Activated CD4-positive, alpha-beta T cell treated with anti-CD3 and anti-CD28 coated beads, Interleukin-2, amount 50 U/mL, for 24 hours (primary cell): ENCODE data around the gene PPP2R2B.
A peak's percentile ranks its signal among the peaks of the same experiment; 100 is the strongest.
"Not testable (repeated sequence)": the region's sequence is repeated elsewhere in the genome, so short reads cannot be mapped to it uniquely, and the experiment has no call there.

ENCODE experiments used
- DNase-seq, 2 donors: peaks; one replicate each; pipeline ENCODE4 v3.0.0-alpha.2; 2020; ENCODE audit warnings: low read depth in 1 of 2, low spot score in 1 of 2

PPP2R2B gene

GRCh38 chr5:146622391-146622790 is 256.2 kb downstream of the PPP2R2B start:
- no peak for DNase-seq

GRCh38 chr5:146620669-146621051 is 257.9 kb downstream of the PPP2R2B start:
- no peak for DNase-seq

DNA sequence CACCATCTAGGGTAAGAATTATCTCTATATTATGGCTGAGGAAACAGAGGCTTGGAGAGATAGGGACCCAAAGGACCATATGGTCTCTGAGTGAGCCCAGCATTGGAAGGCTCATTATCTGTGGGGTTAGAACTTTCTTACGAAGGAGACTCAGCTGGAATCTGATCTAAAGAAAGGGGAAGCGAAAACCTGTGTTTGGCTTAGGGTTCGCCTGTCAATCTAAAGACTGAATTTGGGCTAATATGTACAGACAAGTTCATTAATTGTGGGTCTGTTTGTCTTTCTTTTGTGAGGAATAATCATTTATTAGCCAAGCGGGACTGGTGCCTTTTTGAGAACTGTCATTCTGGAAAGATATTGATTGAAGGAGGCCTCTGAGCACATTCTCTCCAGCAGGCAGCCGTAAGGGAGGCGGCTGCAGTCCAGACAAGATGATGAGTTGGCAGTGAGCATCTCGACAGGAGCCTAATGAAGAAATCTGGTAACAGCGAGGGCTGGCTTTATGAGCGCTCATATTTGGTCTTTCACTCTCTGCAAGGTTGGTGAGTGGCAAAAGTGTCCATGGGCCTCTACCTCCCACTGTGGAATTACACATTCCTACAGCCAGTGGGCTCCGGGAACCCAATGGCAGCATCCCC is 258.4 kb downstream of the PPP2R2B start:
- DNase-seq = no peak

GRCh38 chr5:146618434-146618833 is 260.1 kb downstream of the PPP2R2B start:
- DNase-seq = no peak

DNA sequence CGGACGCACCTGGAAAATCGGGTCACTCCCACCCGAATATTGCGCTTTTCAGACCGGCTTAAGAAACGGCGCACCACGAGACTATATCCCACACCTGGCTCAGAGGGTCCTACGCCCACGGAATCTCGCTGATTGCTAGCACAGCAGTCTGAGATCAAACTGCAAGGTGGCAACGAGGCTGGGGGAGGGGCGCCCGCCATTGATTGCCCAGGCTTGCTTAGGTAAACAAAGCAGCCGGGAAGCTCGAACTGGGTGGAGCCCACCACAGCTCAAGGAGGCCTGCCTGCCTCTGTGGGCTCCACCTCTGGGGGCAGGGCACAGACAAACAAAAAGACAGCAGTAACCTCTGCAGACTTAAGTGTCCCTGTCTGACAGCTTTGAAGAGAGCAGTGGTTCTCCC is 268.8 kb downstream of the PPP2R2B start:
- DNase-seq = not testable (repeated sequence)

- DNase-seq = no peak
Observed at GRCh38 chr5:146607659-146608332, 270.8 kb downstream of the PPP2R2B start.

- DNase-seq = no peak
Observed at GRCh38 chr5:146606893-146607292, 271.7 kb downstream of the PPP2R2B start.

DNA sequence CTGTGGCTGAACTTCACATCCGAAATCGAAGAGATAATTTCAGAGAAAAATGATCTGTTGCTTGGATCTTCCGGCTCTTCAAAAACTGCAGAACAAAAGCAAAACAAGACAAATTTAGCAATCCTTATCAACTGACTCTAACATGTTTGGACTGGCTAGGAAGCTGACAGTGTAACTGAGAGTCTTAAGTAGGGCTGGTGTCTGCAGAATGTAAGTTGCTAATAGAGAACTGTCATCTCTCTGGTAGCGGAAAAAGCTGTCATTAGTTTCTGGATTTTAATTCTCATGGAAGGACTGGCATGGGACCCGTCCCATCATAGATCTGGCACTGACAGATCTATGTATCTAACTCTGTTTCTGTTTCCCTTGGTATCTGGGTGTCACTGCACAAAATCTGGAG is 278.2 kb downstream of the PPP2R2B start:
- no peak for DNase-seq

DNA sequence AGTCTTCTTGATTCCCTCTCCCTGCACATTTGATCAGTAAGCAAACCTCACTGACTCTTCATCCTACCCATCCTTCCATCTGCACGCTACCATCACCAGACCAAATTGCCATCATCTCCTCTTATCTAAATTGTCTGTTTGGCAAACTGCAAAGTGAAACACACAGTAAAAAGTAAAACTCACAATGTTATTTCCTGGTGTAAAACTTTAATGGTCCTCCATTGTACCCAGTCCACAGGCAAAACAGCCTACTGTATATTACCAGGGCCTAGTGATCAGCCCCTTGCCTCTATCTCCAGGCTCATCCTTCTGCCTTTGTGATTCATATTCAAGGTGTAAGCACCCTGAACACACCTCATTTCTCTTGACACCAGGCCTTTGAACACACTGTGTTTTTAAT is 279.3 kb downstream of the PPP2R2B start:
- no peak for DNase-seq

- no peak for DNase-seq
Observed at GRCh38 chr5:146595088-146595487, 283.5 kb downstream of the PPP2R2B start.

DNA sequence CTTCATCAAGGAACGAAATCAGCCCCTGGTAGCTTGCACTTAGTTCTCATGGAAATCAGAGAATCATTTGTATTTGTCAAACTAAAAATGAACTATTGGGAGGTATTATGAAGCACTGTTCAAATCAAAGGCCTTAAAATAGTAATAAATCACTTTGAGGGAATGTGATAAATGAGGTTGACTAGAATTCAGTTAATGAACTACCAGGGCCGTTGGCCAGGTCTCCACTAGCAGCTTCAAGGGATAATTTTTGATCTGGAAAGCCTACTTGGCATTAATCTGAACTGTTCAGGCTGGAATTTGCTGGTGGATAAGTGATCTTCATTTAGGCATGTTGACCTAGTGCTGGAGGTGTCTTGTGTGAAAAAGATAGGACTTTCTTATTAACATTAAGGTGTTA is 286.2 kb downstream of the PPP2R2B start:
- no peak for DNase-seq

- DNase-seq = no peak
Observed at GRCh38 chr5:146589028-146589345, 289.6 kb downstream of the PPP2R2B start.

- no peak for DNase-seq
Observed at GRCh38 chr5:146588331-146589027, 290.1 kb downstream of the PPP2R2B start.

DNA sequence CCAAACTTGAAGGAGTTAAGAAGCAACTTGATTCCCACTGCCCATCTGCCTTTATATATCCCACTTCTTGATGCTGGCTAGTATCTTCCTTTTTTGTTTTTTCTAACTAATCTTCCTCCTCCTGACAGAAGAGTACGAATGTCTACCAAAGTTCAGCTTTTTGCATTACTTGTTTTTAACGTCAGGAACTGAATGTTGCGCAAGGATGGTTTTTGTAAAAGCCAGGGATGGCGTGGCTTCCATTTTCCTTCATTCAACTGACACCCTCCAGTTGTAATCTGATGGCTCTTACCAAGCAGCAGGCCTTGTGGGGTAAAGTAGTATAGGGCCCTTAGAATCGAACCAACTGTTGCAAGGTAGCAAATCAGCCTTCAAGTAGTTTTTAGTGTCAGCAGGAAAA is 291.8 kb downstream of the PPP2R2B start:
- no peak for DNase-seq

DNA sequence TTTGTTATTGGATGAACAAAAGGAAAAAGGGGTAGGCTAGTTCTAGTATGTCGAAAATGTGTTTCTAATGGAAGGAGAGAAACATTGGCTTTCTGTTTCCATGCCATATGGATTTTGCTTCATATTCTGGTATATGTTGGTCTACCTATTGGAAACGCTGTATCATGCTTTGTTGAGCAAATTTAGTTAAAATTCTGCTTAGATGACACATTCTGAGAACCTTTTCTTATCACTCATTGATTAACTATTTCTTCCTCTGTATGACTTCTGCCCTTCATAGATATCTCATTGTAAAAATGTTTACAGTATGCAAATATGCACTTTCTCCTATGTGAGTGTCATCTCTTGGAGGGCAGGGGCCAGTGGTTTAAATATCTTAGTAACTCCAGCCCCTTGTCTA is 293.8 kb downstream of the PPP2R2B start:
- no peak for DNase-seq

DNA sequence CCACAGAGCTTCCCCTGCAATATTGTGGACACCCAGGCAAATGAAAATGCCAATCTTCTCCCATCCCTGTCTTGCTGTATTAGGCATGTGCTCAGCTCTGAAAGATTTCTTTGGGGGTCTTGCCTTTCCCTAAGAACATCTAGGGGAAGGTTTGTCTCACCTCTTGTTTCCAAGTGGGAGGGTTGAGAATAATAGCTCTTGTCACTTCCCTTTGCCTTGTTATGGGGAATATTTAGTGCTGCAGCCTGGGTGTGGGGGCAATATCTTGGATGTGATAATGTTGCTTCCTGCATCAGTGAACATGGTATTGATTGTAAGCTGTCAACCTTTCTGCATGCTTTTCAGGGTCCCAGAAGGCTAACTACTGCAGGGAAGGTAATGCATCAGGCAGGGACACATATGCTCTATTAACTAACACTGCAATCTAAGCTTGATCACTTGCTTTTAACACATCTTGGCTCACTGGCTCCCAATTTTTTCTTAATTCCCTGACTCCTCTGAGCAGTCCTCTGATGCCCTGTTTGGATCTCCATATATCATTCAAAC is 296.4 kb downstream of the PPP2R2B start:
- no peak for DNase-seq

GRCh38 chr5:146580237-146580636 is 298.3 kb downstream of the PPP2R2B start:
- DNase-seq = no peak

DNA sequence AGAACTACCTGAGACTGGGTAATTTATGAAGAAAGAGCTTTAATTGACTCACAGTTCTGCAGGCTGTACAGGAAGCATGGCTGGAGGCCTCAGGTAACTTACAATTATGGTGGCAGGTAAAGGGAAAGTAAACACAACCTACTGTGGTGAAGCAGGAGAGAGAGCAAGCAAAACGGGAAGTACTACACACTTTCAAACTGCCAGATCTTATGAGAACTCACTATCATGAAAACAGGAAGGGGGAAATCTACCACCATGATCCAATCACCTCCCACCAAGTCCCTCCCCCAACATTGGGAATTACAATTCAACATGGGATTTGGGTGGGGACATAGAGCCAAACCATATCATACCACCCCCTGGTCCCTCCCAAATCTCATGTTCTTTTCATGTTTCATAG is 303.8 kb downstream of the PPP2R2B start:
- DNase-seq = no peak

DNA sequence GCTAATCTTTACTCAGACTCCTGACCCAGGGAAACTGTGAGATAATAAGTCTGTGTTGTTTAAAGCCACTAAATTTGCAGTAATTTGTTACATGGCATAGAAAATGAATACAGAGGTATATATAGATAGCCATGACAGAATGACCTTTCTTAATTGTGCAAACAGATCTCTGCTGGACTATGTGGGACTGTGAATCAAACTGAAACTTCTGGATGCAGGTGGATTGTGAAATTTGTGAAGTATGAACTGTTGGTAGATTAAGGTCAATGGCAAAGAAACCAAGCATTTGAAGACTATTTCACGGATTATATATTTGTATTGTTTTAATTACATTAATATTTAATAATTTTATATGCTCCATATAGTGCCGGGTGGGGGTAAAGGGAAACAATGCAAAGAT is 310.4 kb downstream of the PPP2R2B start:
- no peak for DNase-seq

GRCh38 chr5:146565764-146566367 is 312.7 kb downstream of the PPP2R2B start:
- peak in 1 of 2 donors; percentile 36 for DNase-seq

DNA sequence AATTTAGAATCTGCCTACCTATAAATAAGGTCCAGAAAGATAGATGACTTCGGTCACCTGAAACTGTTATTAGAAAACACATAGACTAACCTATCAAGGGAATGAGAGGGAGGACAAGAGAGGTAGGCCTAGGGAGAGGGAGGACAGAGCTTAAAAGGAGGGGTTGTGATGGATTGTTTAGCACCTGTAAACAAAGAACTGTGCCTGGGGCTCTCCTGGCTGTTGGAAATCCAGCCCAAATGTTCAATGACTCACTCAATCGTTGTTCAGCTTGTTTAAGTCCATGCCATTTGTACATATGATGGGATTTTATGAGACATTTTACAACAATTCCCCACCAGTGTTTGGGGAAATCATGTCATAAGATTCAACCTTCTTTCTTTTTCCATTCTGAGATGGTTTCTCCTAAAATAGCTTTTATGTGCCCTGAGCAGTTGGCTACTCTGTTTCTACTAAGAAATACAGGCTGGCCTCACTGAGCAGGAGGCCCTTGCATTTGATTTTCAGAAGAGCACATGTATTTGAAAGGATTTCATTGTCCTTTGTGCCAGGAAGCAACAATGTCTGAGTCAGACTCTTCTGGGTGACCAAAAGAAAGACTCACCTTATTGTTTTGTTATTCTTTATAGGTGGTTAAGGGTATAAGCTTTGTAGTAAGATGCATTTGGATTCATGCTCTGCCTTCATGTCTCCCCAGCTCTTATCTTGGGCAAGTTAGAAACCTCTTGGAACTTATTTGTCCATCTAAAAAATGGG is 314.4 kb downstream of the PPP2R2B start:
- DNase-seq = no peak
